Measurements from ENCODE around the gene PRKN.

The PRKN gene

DNA sequence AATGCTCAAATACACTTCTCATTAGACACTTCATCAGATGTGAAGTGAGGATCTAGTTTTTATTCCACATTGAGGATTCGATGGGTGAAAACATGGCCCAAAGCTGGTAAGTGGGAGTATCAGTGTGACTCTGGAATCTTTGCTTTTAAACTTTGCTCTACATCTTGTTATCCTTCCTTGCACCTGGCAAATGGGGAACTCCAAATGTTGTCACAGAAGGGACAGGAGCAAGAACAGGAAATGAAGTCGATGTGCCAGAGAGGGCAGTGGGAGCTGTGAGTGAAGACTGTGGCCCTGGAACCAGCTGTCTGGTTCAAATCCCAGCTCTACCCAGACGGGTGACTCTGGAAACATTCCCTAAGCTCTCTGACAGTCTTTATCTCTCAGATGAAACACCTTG is 1367.0 kb downstream of the PRKN start:
- TF ChIP-seq ZFP3 (CRISPR knock-in tag; IDR thresholded peaks at IDR 0.05): no peak
- ATAC-seq: no peak

DNA sequence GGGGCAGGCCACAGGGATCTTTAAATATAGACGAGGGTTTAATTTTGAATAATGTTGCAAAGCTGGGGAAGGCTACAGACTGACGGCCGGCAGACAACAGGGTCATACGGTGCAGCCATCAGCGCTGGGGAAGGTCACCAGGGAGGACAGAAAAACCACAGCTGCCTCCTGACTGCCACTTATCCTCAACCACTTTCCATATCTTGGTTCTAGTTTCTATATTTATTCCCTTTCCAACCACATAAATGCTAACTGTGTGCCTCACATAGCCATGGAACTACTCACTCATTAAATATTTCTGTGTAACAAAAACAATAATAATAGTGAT is 1368.0 kb downstream of the PRKN start:
- TF ChIP-seq, protein P1, sequence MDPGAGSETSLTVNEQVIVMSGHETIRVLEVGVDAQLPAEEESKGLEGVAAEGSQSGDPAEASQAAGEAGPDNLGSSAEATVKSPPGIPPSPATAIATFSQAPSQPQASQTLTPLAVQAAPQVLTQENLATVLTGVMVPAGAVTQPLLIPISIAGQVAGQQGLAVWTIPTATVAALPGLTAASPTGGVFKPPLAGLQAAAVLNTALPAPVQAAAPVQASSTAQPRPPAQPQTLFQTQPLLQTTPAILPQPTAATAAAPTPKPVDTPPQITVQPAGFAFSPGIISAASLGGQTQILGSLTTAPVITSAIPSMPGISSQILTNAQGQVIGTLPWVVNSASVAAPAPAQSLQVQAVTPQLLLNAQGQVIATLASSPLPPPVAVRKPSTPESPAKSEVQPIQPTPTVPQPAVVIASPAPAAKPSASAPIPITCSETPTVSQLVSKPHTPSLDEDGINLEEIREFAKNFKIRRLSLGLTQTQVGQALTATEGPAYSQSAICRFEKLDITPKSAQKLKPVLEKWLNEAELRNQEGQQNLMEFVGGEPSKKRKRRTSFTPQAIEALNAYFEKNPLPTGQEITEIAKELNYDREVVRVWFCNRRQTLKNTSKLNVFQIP (CRISPR knock-in tag; IDR thresholded peaks at IDR 0.05; ENCODE audit: borderline replicate concordance, low read depth): no peak
- TF ChIP-seq, protein P2, sequence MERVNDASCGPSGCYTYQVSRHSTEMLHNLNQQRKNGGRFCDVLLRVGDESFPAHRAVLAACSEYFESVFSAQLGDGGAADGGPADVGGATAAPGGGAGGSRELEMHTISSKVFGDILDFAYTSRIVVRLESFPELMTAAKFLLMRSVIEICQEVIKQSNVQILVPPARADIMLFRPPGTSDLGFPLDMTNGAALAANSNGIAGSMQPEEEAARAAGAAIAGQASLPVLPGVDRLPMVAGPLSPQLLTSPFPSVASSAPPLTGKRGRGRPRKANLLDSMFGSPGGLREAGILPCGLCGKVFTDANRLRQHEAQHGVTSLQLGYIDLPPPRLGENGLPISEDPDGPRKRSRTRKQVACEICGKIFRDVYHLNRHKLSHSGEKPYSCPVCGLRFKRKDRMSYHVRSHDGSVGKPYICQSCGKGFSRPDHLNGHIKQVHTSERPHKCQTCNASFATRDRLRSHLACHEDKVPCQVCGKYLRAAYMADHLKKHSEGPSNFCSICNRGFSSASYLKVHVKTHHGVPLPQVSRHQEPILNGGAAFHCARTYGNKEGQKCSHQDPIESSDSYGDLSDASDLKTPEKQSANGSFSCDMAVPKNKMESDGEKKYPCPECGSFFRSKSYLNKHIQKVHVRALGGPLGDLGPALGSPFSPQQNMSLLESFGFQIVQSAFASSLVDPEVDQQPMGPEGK (CRISPR knock-in tag; IDR thresholded peaks at IDR 0.05; ENCODE audit: borderline replicate concordance): no peak
- no peak for TF ChIP-seq RARB (CRISPR knock-in tag; IDR thresholded peaks at IDR 0.05)
- TF ChIP-seq, protein P3, sequence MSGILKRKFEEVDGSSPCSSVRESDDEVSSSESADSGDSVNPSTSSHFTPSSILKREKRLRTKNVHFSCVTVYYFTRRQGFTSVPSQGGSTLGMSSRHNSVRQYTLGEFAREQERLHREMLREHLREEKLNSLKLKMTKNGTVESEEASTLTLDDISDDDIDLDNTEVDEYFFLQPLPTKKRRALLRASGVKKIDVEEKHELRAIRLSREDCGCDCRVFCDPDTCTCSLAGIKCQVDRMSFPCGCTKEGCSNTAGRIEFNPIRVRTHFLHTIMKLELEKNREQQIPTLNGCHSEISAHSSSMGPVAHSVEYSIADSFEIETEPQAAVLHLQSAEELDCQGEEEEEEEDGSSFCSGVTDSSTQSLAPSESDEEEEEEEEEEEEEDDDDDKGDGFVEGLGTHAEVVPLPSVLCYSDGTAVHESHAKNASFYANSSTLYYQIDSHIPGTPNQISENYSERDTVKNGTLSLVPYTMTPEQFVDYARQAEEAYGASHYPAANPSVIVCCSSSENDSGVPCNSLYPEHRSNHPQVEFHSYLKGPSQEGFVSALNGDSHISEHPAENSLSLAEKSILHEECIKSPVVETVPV (CRISPR knock-in tag; IDR thresholded peaks at IDR 0.05): no peak
- TF ChIP-seq, protein P4, sequence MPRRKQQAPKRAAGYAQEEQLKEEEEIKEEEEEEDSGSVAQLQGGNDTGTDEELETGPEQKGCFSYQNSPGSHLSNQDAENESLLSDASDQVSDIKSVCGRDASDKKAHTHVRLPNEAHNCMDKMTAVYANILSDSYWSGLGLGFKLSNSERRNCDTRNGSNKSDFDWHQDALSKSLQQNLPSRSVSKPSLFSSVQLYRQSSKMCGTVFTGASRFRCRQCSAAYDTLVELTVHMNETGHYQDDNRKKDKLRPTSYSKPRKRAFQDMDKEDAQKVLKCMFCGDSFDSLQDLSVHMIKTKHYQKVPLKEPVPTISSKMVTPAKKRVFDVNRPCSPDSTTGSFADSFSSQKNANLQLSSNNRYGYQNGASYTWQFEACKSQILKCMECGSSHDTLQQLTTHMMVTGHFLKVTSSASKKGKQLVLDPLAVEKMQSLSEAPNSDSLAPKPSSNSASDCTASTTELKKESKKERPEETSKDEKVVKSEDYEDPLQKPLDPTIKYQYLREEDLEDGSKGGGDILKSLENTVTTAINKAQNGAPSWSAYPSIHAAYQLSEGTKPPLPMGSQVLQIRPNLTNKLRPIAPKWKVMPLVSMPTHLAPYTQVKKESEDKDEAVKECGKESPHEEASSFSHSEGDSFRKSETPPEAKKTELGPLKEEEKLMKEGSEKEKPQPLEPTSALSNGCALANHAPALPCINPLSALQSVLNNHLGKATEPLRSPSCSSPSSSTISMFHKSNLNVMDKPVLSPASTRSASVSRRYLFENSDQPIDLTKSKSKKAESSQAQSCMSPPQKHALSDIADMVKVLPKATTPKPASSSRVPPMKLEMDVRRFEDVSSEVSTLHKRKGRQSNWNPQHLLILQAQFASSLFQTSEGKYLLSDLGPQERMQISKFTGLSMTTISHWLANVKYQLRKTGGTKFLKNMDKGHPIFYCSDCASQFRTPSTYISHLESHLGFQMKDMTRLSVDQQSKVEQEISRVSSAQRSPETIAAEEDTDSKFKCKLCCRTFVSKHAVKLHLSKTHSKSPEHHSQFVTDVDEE (CRISPR knock-in tag; IDR thresholded peaks at IDR 0.05): no peak
- no peak for TF ChIP-seq ISL1 (CRISPR knock-in tag; IDR thresholded peaks at IDR 0.05)
- TF ChIP-seq ZNF70 (CRISPR knock-in tag; IDR thresholded peaks at IDR 0.05): no peak
- no peak for TF ChIP-seq BACH2 (CRISPR knock-in tag; IDR thresholded peaks at IDR 0.05; ENCODE audit: borderline replicate concordance)
- TF ChIP-seq, protein P5, sequence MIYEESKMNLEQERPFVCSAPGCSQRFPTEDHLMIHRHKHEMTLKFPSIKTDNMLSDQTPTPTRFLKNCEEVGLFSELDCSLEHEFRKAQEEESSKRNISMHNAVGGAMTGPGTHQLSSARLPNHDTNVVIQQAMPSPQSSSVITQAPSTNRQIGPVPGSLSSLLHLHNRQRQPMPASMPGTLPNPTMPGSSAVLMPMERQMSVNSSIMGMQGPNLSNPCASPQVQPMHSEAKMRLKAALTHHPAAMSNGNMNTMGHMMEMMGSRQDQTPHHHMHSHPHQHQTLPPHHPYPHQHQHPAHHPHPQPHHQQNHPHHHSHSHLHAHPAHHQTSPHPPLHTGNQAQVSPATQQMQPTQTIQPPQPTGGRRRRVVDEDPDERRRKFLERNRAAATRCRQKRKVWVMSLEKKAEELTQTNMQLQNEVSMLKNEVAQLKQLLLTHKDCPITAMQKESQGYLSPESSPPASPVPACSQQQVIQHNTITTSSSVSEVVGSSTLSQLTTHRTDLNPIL (CRISPR knock-in tag; IDR thresholded peaks at IDR 0.05; ENCODE audit: low read depth): no peak
- no peak for TF ChIP-seq ESRRG (CRISPR knock-in tag; IDR thresholded peaks at IDR 0.05)
- no peak for TF ChIP-seq ZFP3 (CRISPR knock-in tag; IDR thresholded peaks at IDR 0.05)
- TF ChIP-seq CSDC2 (CRISPR knock-in tag; IDR thresholded peaks at IDR 0.05): no peak
- TF ChIP-seq ARNTL (CRISPR knock-in tag; IDR thresholded peaks at IDR 0.05; ENCODE audit: borderline replicate concordance, low read depth): no peak
- TF ChIP-seq ZFP30 (CRISPR knock-in tag; IDR thresholded peaks at IDR 0.05): no peak
- ATAC-seq: no peak

DNA sequence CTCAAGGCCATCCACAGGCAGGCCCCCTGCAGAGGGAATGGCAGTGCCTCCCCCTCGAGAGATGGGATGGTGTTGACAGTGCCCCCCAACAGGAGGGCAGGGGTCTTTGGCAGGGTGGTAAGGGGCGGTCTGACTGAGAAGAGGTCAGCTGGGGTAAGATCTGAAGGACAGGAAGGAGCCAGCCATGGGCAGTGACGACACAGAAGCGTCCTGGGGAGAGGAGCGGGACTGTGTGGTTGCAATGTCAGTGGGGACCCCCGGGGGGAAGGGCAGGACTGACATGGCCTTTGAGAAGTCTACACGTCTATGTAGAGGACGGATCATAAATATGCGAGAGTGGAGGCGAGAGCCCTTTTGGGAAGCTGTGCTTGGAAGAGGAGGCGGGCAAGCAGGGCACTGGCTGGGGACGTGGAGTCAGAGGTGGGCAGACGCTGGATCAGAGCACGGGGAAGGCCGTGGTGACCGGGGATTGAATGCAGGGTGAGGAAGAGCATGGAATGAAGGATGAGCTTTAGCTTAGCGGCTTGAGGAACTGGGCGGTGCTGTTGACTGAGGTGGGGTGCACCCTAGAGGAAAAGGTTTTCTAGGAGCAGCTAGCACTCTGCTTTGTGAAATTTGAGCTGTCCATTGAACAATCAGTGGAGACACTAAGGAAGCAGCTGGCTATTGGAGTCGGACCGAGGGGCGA is 1371.3 kb downstream of the PRKN start:
- ATAC-seq: no peak
- TF ChIP-seq ESRRG (CRISPR knock-in tag; IDR thresholded peaks at IDR 0.05): no peak
- TF ChIP-seq, protein P4 (CRISPR knock-in tag; IDR thresholded peaks at IDR 0.05): no peak

DNA sequence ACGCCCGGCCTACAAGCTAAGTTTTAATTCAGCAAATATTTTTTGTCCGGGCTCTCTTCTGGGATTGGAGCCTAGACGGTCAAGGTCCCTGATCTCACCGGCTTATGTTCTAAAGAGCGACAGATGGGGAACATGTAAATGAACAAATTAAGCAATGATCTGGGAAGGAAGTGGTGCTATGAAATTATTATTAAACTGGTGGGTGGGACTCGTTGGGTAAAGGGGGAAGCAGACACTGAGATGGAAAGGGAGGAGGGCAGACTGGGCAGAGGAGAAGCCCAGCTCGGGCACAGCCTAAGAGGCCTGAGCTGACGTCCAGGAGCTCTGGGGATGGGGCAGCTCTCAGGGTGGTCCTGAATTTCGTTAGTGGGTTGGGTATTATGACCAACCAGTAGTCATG is 1371.9 kb downstream of the PRKN start:
- TF ChIP-seq, protein P5 (CRISPR knock-in tag; IDR thresholded peaks at IDR 0.05; ENCODE audit: low read depth): no peak
- TF ChIP-seq RARB (CRISPR knock-in tag; IDR thresholded peaks at IDR 0.05): no peak
- TF ChIP-seq, protein P3 (CRISPR knock-in tag; IDR thresholded peaks at IDR 0.05): no peak
- TF ChIP-seq ZFP3 (CRISPR knock-in tag; IDR thresholded peaks at IDR 0.05): no peak
- no peak for ATAC-seq

All from SK-N-SH treated with all-trans-retinoic acid at 6 μM for 48 hours (cell line).